Tibial artery (tissue), 4 donors: ENCODE results near the gene AMZ1.

Source experiments
- DNase-seq, 2 donors: peaks; one replicate each; pipeline ENCODE4 v3.0.0-alpha.2; 2019
- H3K27ac ChIP-seq, 2 donors: fragments of 200-600 bp; sonication (generic) in 1 of 2; 1 replicate in 1 of 2; 2 replicates in 1 of 2; pipeline ENCODE4 v1.5.1; 2018 to 2019; ENCODE audit warnings: mild to moderate bottlenecking in 1 of 2
- H3K27me3 ChIP-seq, 2 donors: fragments of 200-600 bp; sonication (generic) in 1 of 2; one replicate each; pipeline versions ENCODE4 v1.5.1 to v1.6.0; 2016 to 2019
- H3K36me3 ChIP-seq, 3 donors: fragments of 200-600 bp; sonication (generic) in 2 of 3; one replicate each; pipeline ENCODE4 v1.5.1; 2016 to 2019; ENCODE audit warnings: mild to moderate bottlenecking in 2 of 3
- H3K4me1 ChIP-seq, 4 donors: fragments of 200-600 bp; sonication (generic) in 2 of 4; 1 replicate in 3 of 4; 2 replicates in 1 of 4; pipeline ENCODE4 v1.5.1; 2016 to 2019
- H3K4me3 ChIP-seq, 2 donors: fragments of 200-600 bp; sonication (generic) in 1 of 2; 1 replicate in 1 of 2; 2 replicates in 1 of 2; pipeline ENCODE4 v1.5.1; 2018 to 2019; ENCODE audit warnings: mild to moderate bottlenecking in 2 of 2
- H3K9me3 ChIP-seq, 3 donors: fragments of 200-600 bp; sonication (generic) in 1 of 3; one replicate each; pipeline ENCODE4 v1.5.1; 2016 to 2019
- CTCF ChIP-seq, 2 experiments: fragments of 200-600 bp in 1 of 2; fragments of 450-650 bp in 1 of 2; IDR thresholded peaks; one replicate each; pipeline ENCODE4 v1.5.1; 2017 to 2019; ENCODE audit warnings: antibody characterized with exemption in 2 of 2, mild to moderate bottlenecking in 1 of 2, moderate library complexity in 1 of 2
- intact Hi-C: fragments of 100-400 bp; cut with DNase I; formaldehyde crosslinking; loops from one replicate; pipeline ENCODE4 v1.15.0; 2023; ENCODE audit warnings: low total_unique reads

The AMZ1 gene

GRCh38 chr7:2649991-2650390, 38.0 kb upstream of the AMZ1 start:
- Histone ChIP-seq H3K36me3 (peaks cover 0 to 76% (median 27%) of the 10 kb centered on the region in 3 donors), H3K27me3 (no peaks in the 10 kb centered on the region), H3K27ac (no peak overlapping the region), H3K9me3 (no peaks in the 10 kb centered on the region), H3K4me1 (peaks cover 0 to 4% (median under 1%) of the 10 kb centered on the region in 4 donors), H3K4me3 (no peak overlapping the region)
- no peak for DNase-seq
- intact Hi-C loops = loop anchor here (5.0 kb wide), 1 partner anchor 53 kb away; no protein-coding TSS in a partner anchor
- TF ChIP-seq CTCF (IDR thresholded peaks at IDR 0.05) = no peak

DNA sequence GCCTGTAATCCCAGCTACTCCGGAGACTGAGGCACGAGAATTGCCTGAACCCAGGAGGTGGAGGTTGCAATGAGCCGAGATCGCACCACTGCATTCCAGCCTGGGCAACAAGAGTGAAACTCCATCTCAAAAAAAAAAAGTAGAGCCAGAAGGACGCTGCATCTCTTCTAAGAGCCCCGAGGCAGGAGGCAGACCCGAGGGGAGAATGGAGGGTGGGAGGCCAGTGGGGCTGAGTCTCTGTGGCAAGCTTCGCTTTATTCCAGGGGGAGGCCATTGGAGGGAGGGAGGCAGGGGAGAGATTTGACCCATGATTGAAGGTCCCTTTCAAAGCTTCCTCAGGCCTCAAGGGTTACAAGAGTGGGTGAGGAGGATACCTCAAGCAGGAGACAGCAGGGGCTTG, 37.6 kb upstream of the AMZ1 start:
- Histone ChIP-seq H3K4me1 (no peaks in the 10 kb centered on the region), H3K4me3 (no peak overlapping the region), H3K9me3 (no peaks in the 10 kb centered on the region), H3K36me3 (peaks cover 0 to 81% (median 29%) of the 10 kb centered on the region in 3 donors), H3K27me3 (no peaks in the 10 kb centered on the region), H3K27ac (no peak overlapping the region)
- TF ChIP-seq CTCF (IDR thresholded peaks at IDR 0.05) = no peak
- DNase-seq = no peak
- intact Hi-C loops = no loop called here

DNA sequence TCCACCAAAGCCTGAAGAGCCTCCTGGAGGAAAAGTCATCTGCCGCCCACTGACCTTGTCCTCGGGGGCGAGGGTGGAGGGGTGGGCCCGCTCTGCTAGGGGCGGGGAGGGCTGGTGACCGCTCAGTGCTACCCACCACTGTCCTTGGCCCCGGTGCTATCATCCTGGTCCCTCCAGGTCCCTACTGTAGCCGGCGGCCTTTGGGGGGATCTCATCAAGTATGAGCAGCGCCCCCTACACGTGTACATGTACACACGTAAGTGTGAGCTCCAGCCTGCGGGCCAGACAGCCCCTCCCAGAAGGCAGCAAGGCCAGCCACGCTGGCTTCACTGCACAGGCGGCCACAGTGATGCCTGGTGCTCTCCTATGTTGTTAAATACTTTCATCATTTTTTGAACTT, 36.7 kb upstream of the AMZ1 start:
- Histone ChIP-seq H3K9me3 (no peaks in the 10 kb centered on the region), H3K4me1 (no peaks in the 10 kb centered on the region), H3K27ac (no peak overlapping the region), H3K27me3 (no peaks in the 10 kb centered on the region), H3K36me3 (peaks cover 2 to 90% (median 36%) of the 10 kb centered on the region in 3 donors), H3K4me3 (no peak overlapping the region)
- intact Hi-C loops = no loop called here
- no peak for TF ChIP-seq CTCF (IDR thresholded peaks at IDR 0.05)
- no peak for DNase-seq

DNA sequence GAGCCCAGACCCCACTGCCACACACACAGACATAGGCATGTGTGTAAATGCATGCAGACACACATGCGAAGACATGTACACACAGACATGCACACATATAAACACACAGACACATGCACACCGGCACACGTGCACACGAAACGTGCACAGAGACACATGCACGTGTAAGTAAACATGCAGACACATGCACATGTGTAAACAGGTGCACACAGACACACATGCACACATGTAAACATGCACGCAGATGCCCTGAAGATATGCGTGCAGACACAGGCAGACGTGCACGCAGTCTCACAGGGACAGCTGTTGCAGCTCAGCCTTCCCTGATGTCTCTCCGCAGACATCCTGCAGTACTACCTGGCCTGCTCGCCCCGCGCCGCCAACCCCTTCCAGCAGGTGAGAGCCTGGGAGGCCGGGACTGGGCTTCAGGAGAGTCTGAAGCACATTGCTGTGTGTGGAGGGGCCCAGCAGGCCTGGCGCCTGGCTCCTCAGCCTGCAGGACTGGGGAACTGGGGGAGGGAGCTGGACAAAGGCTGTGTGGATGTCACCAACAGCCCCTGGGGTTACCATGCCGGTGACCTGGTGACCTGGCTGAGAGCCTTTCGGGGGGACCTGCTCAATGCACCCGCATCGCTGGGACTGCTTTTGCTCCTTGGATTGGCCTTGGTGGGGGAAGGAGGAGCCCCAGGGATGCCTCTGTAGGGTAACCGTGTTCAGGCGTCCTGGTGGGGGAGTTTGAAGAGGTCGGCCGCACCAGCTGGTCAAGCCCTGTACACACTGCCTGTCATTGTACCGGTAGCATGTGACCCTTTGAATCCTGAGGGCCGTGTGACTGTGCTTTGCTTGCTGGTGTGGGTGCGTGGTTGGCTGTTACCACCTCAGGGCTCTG, 35.9 kb upstream of the AMZ1 start:
- Histone ChIP-seq H3K4me3 (no peak overlapping the region), H3K36me3 (peaks cover 8 to 90% (median 32%) of the 10 kb centered on the region in 3 donors), H3K27ac (no peak overlapping the region), H3K27me3 (no peaks in the 10 kb centered on the region), H3K9me3 (no peaks in the 10 kb centered on the region), H3K4me1 (no peaks in the 10 kb centered on the region)
- TF ChIP-seq CTCF (IDR thresholded peaks at IDR 0.05) = no peak
- intact Hi-C loops = no loop called here
- no peak for DNase-seq

- no peak for DNase-seq
- Histone ChIP-seq H3K4me1 (no peaks in the 10 kb centered on the region), H3K27ac (no peak overlapping the region), H3K36me3 (peaks cover 8 to 90% (median 26%) of the 10 kb centered on the region in 3 donors), H3K9me3 (no peaks in the 10 kb centered on the region), H3K27me3 (no peaks in the 10 kb centered on the region), H3K4me3 (no peak overlapping the region)
- intact Hi-C loops = no loop called here
- TF ChIP-seq CTCF (IDR thresholded peaks at IDR 0.05) = no peak
Measured at GRCh38 chr7:2652736-2653060, 35.3 kb upstream of the AMZ1 start.
